ENCODE measurements around the gene SPARC.

- TF ChIP-seq GATA2 (IDR thresholded peaks at IDR 0.05; ENCODE audit: low read depth, low read length) (no peak), GATA3 (IDR thresholded peaks at IDR 0.05; ENCODE audit: low read depth, low read length) (no peak)
Observed at GRCh38 chr5:151721087-151721646, 34.5 kb upstream of the SPARC start.

Data from SH-SY5Y (cell line).